HG02798 (cell line): ENCODE data around the gene SLC9A8.
"Not testable (repeated sequence)": the region's sequence is repeated elsewhere in the genome, so short reads cannot be mapped to it uniquely, and the experiment has no call there.

Experiments
- ATAC-seq: cut with Tn5 transposase; IDR thresholded peaks from one replicate; pipeline ENCODE4 v1.9.1; 2021; ENCODE audit warnings: mild to moderate bottlenecking; ENCODE audit not compliant: unreplicated experiment, poor library complexity

The SLC9A8 gene

GRCh38 chr20:49845060-49845459, 32.4 kb downstream of the SLC9A8 start:
- ATAC-seq: no peak

- peak; percentile 41 for ATAC-seq
Observed at GRCh38 chr20:49846206-49846807, 33.7 kb downstream of the SLC9A8 start.

GRCh38 chr20:49850463-49851230, 38.0 kb downstream of the SLC9A8 start:
- no peak for ATAC-seq

- no peak for ATAC-seq
Observed at GRCh38 chr20:49851231-49851705, 38.6 kb downstream of the SLC9A8 start.

- ATAC-seq: no peak
Observed at GRCh38 chr20:49851991-49852390, 39.4 kb downstream of the SLC9A8 start.

GRCh38 chr20:49852522-49853080, 40.0 kb downstream of the SLC9A8 start:
- ATAC-seq: no peak

- ATAC-seq: no peak
Observed at GRCh38 chr20:49853640-49854039, 41.0 kb downstream of the SLC9A8 start.

GRCh38 chr20:49854190-49854875, 41.7 kb downstream of the SLC9A8 start:
- no peak for ATAC-seq

GRCh38 chr20:49856904-49857303, 44.3 kb downstream of the SLC9A8 start:
- no peak for ATAC-seq

GRCh38 chr20:49858076-49858585, 45.5 kb downstream of the SLC9A8 start:
- no peak for ATAC-seq

GRCh38 chr20:49859011-49859410, 46.4 kb downstream of the SLC9A8 start:
- no peak for ATAC-seq

GRCh38 chr20:49859807-49860206, 47.2 kb downstream of the SLC9A8 start:
- ATAC-seq: no peak

GRCh38 chr20:49861232-49861631, 48.6 kb downstream of the SLC9A8 start:
- not testable (repeated sequence) for ATAC-seq

GRCh38 chr20:49862607-49863200, 50.1 kb downstream of the SLC9A8 start:
- ATAC-seq: no peak

- no peak for ATAC-seq
Observed at GRCh38 chr20:49863666-49864065, 51.0 kb downstream of the SLC9A8 start.

- ATAC-seq: no peak
Observed at GRCh38 chr20:49865559-49865958, 52.9 kb downstream of the SLC9A8 start.

- no peak for ATAC-seq
Observed at GRCh38 chr20:49866051-49866450, 53.4 kb downstream of the SLC9A8 start.

- ATAC-seq: no peak
Observed at GRCh38 chr20:49867453-49868215, 55.0 kb downstream of the SLC9A8 start.

GRCh38 chr20:49868538-49868937, 55.9 kb downstream of the SLC9A8 start:
- ATAC-seq: no peak

- ATAC-seq: no peak
Observed at GRCh38 chr20:49868964-49869363, 56.3 kb downstream of the SLC9A8 start.
